Ovary (tissue), 9 donors: ENCODE data around the gene OLFML2A. TPM values are rescaled to one million over a fixed set of nuclear protein-coding genes. Genes with fewer than 3 reads are reported as not detected.

ENCODE experiments used
- DNase-seq, 5 donors: peaks; one replicate each; pipeline ENCODE4 v3.0.0-alpha.2; 2019 to 2020
- H3K27ac ChIP-seq, 2 donors: fragments of 200-600 bp; one replicate each; pipeline versions ENCODE4 v1.5.1 to v1.8.0; 2019 to 2022
- H3K27me3 ChIP-seq: fragments of 200-600 bp; one replicate; pipeline ENCODE4 v1.8.0; 2022
- H3K36me3 ChIP-seq: fragments of 200-600 bp; sonication (generic); one replicate; pipeline ENCODE4 v1.5.1; 2019
- H3K4me1 ChIP-seq: one replicate; pipeline ENCODE4 v1.8.1; 2013; ENCODE audit warnings: mild to moderate bottlenecking, moderate library complexity; ENCODE audit not compliant: insufficient read depth
- H3K4me3 ChIP-seq: fragments of 200-600 bp; sonication (generic); one replicate; pipeline ENCODE4 v1.5.1; 2017
- H3K9me3 ChIP-seq, 2 donors: fragments of 200-600 bp in 1 of 2; sonication (generic) in 1 of 2; one replicate each; pipeline versions ENCODE4 v1.5.1 to v1.8.1; 2013 to 2019; ENCODE audit warnings: mild to moderate bottlenecking in 1 of 2, moderate library complexity in 1 of 2
- CTCF ChIP-seq, 3 donors: fragments of 450-650 bp in 2 of 3; fragments of 200-600 bp in 1 of 3; IDR thresholded peaks; one replicate each; pipeline versions ENCODE4 v1.5.1 to v1.8.0; 2016 to 2022; ENCODE audit warnings: antibody characterized with exemption in 3 of 3, mild to moderate bottlenecking in 1 of 3
- EP300 ChIP-seq: sonication (generic); formaldehyde crosslinking; IDR thresholded peaks from one replicate; pipeline ENCODE4 v1.6.1; 2017; ENCODE audit warnings: antibody characterized with exemption
- POLR2A ChIP-seq: fragments of 450-650 bp; IDR thresholded peaks from one replicate; pipeline ENCODE4 v1.6.1; 2017; ENCODE audit warnings: antibody characterized with exemption, mild to moderate bottlenecking, moderate library complexity
- WGBS, 3 donors: extraction: QIAGEN DNeasy Blood & Tissue Kit in 1 of 3; methylation state at CpG; one replicate each; pipeline versions ENCODE4 v1.1.5 to v1.1.7; 2013 to 2017; 5-methylcytosine and 5-hydroxymethylcytosine counted together
- intact Hi-C, 4 donors: fragments of 100-400 bp; cut with DNase I; formaldehyde crosslinking; loops; one replicate each; pipeline versions ENCODE4 v1.11.0 to v1.15.1; 2022 to 2023
- polyA plus RNA-seq, 2 donors: library from polyadenylated mRNA; stranded (reverse); fragments of 200-250 nt in 1 of 2; fragments of 350-450 nt in 1 of 2; fragmentation: Illumina TruSeq in 1 of 2; extraction: RNeasy Lipid Tissue Mini Kit (QIAGEN cat#74804) in 1 of 2; gene quantifications; one replicate each; pipeline ENCODE4 v1.2.3, GENCODE V29; 2013 to 2014
- total RNA-seq, 7 donors: library from RNA; depleted of rRNA in 2 of 7; stranded (reverse); fragments of >200 nt in 2 of 7; fragmentation: NEBNext Ultra II Directional in 3 of 7; extraction: Animal tissue kit (Norgen Biotek cat#: 25700) in 3 of 7; gene quantifications; one replicate each; pipeline versions ENCODE4 v1.1.0 to v1.2.4, GENCODE V29; 2016 to 2023
- donor health status: DM: no; HTN: no; CAD: no; lungs with moderate emphysema.
- donor health status: DM: no; HTN: no; CAD: no.
- donor health status: Bipolar disorder and iron deficiency.
- donor health status: DM: yes; HTN: yes; CAD: no.
- donor health status: DM: no; HTN: no; CAD: no.
- donor health status: DM: yes; HTN: yes; CAD: no.

Gene OLFML2A
- total and polyA plus RNA-seq, 9 donors = 14.7 to 63.4 (median 31.0) TPM

DNA sequence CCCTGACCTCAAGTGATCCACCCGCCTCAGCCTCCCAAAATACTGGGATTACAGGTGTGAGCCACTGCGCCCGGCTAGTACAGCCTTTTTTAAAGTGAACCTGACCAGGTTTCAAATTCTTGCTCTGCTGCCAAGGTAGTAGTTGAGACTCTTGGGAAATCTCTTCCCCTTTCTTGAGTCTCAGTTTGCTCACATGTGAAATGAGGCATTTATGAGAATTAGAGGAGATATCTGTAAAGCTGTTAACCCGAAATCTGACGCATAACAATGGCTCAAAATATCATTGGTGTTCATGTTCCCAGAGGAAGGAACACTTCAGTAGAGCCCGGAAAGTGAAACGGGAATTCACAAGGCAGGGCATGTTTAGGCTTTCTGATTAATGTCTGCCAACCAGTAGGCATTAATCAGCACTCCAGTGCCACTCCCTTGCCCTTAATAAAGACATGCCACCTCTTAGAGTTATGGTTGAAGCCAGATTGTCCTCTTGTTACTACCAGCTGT, 86.5 kb downstream of the OLFML2A start:
- Histone ChIP-seq H3K27ac (no peak overlapping the region), H3K9me3 (no peaks in the 10 kb centered on the region), H3K4me3 (no peak overlapping the region), H3K36me3 (no peaks in the 10 kb centered on the region), H3K27me3 (no peaks in the 10 kb centered on the region), H3K4me1 (peaks cover 10% of the 10 kb centered on the region)
- no peak for DNase-seq
- TF ChIP-seq EP300 = no peak
- TF ChIP-seq POLR2A = no peak
- TF ChIP-seq CTCF (IDR thresholded peaks at IDR 0.05) = no peak
- 63 to 67% (median 67%) methylated on average over 7 of the region's 7 CpGs for WGBS, 3 donors
- intact Hi-C loops = loop anchor here in 1 of 4 donors (10.0 kb wide), 1 partner anchor 281 kb away; the partner anchor contains the start of gene SCAI

Other genes starting within 250 kb of the OLFML2A start
- 1 to 10 TPM in 3 of 7 donors, under 1 TPM in 4; 0.57 to 1.7 (median 1.00) TPM for gene NR6A1, start 5.8 kb upstream of the OLFML2A start, total RNA-seq
- gene NR6A1, start 5.8 kb upstream of the OLFML2A start, polyA plus RNA-seq = 1 to 10 TPM in 1 of 2 donors, under 1 TPM in 1; 0.29 to 1.5 TPM
- gene WDR38, start 76.3 kb downstream of the OLFML2A start, total RNA-seq = 10 to 100 TPM in 1 of 7 donors, 1 to 10 TPM in 2, under 1 TPM in 1, not detected in 3; 0.94 to 22.5 (median 1.4) TPM
- not detected for gene WDR38, start 76.3 kb downstream of the OLFML2A start, polyA plus RNA-seq
- 1,000 to 10,000 TPM; 1,648 to 7,796 (median 2,205) TPM for gene RPL35, start 84.8 kb downstream of the OLFML2A start, total RNA-seq
- 1,000 to 10,000 TPM in 1 of 2 donors, 100 to 1,000 TPM in 1; 752 to 6,017 TPM for gene RPL35, start 84.8 kb downstream of the OLFML2A start, polyA plus RNA-seq
- gene ARPC5L, start 85.0 kb downstream of the OLFML2A start, total RNA-seq = 10 to 100 TPM in 6 of 7 donors, 1 to 10 TPM in 1; 8.5 to 22.0 (median 16.6) TPM
- 10 to 100 TPM; 15.1 to 27.0 TPM for gene ARPC5L, start 85.0 kb downstream of the OLFML2A start, polyA plus RNA-seq
- gene GOLGA1, start 163.9 kb downstream of the OLFML2A start, total RNA-seq = 10 to 100 TPM in 6 of 7 donors, 1 to 10 TPM in 1; 8.8 to 26.8 (median 19.2) TPM
- gene GOLGA1, start 163.9 kb downstream of the OLFML2A start, polyA plus RNA-seq = 10 to 100 TPM in 1 of 2 donors, 1 to 10 TPM in 1; 7.6 to 15.4 TPM